K562 (cell line): ENCODE measurements around the gene EFCAB12. TPM values are rescaled to one million over a fixed set of nuclear protein-coding genes. Genes with fewer than 3 reads are reported as not detected.

ENCODE experiments used
- FOSL1 ChIP-seq: fragments of 200-800 bp; sonication (Bioruptor generic); conservative IDR thresholded peaks from 2 replicates; pipeline ENCODE4 v1.6.1; 2016; ENCODE audit warnings: missing genetic modification characterization, missing compliant biosample characterization
- NFXL1 ChIP-seq: fragments of 450-650 bp; formaldehyde crosslinking; IDR thresholded peaks from 2 replicates; pipeline ENCODE4 v1.4.0; 2021; ENCODE audit warnings: mild to moderate bottlenecking
- NR2C2 ChIP-seq, 2 experiments: fragments of 200-800 bp in 1 of 2; sonication (Bioruptor generic) in 1 of 2; sonication (generic) in 1 of 2; formaldehyde crosslinking in 1 of 2; IDR thresholded peaks; 2 replicates each; pipeline versions ENCODE4 v1.6.1 to v1.8.0; 2016 to 2022; ENCODE audit warnings: mild to moderate bottlenecking in 1 of 2, missing compliant biosample characterization in 1 of 2, missing genetic modification characterization in 1 of 2, missing genetic modification reagents in 1 of 2
- RBBP5 ChIP-seq: fragments of 200-600 bp; sonication (generic); IDR thresholded peaks from 2 replicates; pipeline ENCODE4 v1.6.1; 2012; ENCODE audit warnings: borderline replicate concordance, mild to moderate bottlenecking, low read length, control low read depth, inconsistent platforms; ENCODE audit not compliant: insufficient read depth, poor library complexity, severe bottlenecking
- TOE1 ChIP-seq, 2 experiments: fragments of 450-650 bp in 1 of 2; sonication (generic) in 1 of 2; formaldehyde crosslinking in 1 of 2; IDR thresholded peaks; 2 replicates each; pipeline versions ENCODE4 v1.7.1 to v1.8.0; 2016 to 2022; ENCODE audit warnings: borderline replicate concordance in 2 of 2, mild to moderate bottlenecking in 2 of 2, antibody characterized with exemption in 1 of 2, inconsistent platforms in 1 of 2, low read depth in 1 of 2, missing genetic modification reagents in 1 of 2, moderate library complexity in 1 of 2
- ZNF23 ChIP-seq: fragments of 250-450 bp; sonication (Bioruptor Pico); IDR thresholded peaks from 2 replicates; pipeline ENCODE4 v1.4.0; 2020; ENCODE audit warnings: mild to moderate bottlenecking
- ZNF354B ChIP-seq: fragments of 250-450 bp; sonication (Bioruptor Pico); IDR thresholded peaks from 2 replicates; pipeline ENCODE4 v1.4.0; 2020
- ZNF79 ChIP-seq: fragments of 250-450 bp; sonication (Bioruptor Pico); IDR thresholded peaks from 2 replicates; pipeline ENCODE4 v1.4.0; 2020; ENCODE audit warnings: low read depth, mild to moderate bottlenecking, moderate library complexity
- polyA plus RNA-seq, 8 experiments: library from polyadenylated mRNA; depleted of rRNA in 4 of 8; stranded (reverse) in 5 of 8; unstranded in 3 of 8; fragments of >200 nt; fragmentation: Nextera tagmentation in 2 of 8; fragmentation: Illumina TruSeq in 1 of 8; extraction: Ambion mirVana in 2 of 8; extraction: Trizol in 1 of 8; gene quantifications; 2 replicates each; pipeline versions ENCODE4 v1.2.1 to v1.2.3, GENCODE V29; 2011 to 2014; ENCODE audit warnings: inconsistent platforms in 1 of 8, missing spikeins in 1 of 8
- total RNA-seq, 7 experiments: library from RNA; depleted of rRNA in 6 of 7; stranded (reverse); fragments of >200 nt in 6 of 7; fragmentation: Illumina TruSeq in 2 of 7; extraction: Trizol in 2 of 7; gene quantifications; 2 replicates each; pipeline versions ENCODE4 v1.2.1 to v1.2.3, GENCODE V29; 2011 to 2021; ENCODE audit warnings: low replicate concordance in 1 of 7
- TF ChIP-seq, protein P1 (sequence below), 2 experiments: fragments of 450-650 bp; IDR thresholded peaks; 2 replicates each; pipeline ENCODE4 v1.6.1; 2016; ENCODE audit warnings: mild to moderate bottlenecking in 2 of 2, borderline replicate concordance in 1 of 2, low read depth in 1 of 2, moderate library complexity in 1 of 2
- TF ChIP-seq, protein P2 (sequence below): fragments of 250-450 bp; sonication (Bioruptor Pico); IDR thresholded peaks from 2 replicates; pipeline ENCODE4 v1.4.0; 2020; ENCODE audit warnings: borderline replicate concordance
- TF ChIP-seq, protein P3 (sequence below), 2 experiments: fragments of 150-350 bp in 1 of 2; IDR thresholded peaks; 2 replicates each; pipeline ENCODE4 v1.6.1; 2012 to 2016; ENCODE audit warnings: low read depth in 2 of 2, low read length in 2 of 2, mild to moderate bottlenecking in 1 of 2, moderate library complexity in 1 of 2

EFCAB12 gene
- total and polyA plus RNA-seq, 9 of the 15 experiments (the other 6 are each of a cell fraction or from before 2014, with no cell fraction given): 0.08 to 0.95 (median 0.56) TPM; not detected in 1

DNA sequence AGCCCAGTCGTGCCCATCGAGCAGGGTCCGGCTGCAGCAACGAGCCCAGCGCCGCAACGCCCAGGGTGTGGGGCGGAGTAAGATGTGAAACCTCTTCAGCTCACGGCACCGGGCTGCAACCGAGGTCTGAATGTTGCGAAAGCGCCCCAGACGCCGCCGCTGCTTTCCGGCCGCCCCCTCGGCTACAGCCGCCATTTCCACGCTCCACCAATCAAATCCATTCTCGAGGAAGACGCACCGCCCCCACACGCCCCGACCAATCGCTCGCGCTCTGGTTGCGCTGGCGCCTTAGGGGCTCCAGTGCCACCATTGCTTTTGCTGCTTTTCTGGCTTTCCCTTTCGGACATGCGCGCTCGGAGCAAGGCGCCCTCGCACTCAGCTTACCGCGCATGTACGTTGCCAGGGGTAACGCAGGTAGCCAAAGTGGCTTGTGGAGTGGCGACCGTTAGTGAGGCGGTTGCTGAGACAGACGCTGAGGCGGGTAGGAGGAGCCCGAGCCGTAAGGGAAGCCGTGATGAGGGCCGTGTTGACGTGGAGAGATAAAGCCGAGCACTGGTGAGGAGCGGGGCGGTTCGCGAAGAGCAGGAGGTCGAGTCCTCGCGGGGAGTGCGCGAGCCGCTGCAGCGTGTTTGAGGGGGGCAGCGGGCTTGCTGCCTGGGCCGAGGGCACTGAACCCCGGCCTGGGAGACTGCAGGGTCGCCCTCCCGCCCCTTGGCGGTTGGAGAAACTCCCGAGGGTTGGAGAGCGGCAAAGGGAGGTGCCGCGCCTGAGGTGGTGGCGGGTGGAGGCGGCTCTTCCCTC, 11.6 kb upstream of the EFCAB12 start, which contains the start of the genes IFT122 and MBD4 (continued):
- TF ChIP-seq, protein P1, sequence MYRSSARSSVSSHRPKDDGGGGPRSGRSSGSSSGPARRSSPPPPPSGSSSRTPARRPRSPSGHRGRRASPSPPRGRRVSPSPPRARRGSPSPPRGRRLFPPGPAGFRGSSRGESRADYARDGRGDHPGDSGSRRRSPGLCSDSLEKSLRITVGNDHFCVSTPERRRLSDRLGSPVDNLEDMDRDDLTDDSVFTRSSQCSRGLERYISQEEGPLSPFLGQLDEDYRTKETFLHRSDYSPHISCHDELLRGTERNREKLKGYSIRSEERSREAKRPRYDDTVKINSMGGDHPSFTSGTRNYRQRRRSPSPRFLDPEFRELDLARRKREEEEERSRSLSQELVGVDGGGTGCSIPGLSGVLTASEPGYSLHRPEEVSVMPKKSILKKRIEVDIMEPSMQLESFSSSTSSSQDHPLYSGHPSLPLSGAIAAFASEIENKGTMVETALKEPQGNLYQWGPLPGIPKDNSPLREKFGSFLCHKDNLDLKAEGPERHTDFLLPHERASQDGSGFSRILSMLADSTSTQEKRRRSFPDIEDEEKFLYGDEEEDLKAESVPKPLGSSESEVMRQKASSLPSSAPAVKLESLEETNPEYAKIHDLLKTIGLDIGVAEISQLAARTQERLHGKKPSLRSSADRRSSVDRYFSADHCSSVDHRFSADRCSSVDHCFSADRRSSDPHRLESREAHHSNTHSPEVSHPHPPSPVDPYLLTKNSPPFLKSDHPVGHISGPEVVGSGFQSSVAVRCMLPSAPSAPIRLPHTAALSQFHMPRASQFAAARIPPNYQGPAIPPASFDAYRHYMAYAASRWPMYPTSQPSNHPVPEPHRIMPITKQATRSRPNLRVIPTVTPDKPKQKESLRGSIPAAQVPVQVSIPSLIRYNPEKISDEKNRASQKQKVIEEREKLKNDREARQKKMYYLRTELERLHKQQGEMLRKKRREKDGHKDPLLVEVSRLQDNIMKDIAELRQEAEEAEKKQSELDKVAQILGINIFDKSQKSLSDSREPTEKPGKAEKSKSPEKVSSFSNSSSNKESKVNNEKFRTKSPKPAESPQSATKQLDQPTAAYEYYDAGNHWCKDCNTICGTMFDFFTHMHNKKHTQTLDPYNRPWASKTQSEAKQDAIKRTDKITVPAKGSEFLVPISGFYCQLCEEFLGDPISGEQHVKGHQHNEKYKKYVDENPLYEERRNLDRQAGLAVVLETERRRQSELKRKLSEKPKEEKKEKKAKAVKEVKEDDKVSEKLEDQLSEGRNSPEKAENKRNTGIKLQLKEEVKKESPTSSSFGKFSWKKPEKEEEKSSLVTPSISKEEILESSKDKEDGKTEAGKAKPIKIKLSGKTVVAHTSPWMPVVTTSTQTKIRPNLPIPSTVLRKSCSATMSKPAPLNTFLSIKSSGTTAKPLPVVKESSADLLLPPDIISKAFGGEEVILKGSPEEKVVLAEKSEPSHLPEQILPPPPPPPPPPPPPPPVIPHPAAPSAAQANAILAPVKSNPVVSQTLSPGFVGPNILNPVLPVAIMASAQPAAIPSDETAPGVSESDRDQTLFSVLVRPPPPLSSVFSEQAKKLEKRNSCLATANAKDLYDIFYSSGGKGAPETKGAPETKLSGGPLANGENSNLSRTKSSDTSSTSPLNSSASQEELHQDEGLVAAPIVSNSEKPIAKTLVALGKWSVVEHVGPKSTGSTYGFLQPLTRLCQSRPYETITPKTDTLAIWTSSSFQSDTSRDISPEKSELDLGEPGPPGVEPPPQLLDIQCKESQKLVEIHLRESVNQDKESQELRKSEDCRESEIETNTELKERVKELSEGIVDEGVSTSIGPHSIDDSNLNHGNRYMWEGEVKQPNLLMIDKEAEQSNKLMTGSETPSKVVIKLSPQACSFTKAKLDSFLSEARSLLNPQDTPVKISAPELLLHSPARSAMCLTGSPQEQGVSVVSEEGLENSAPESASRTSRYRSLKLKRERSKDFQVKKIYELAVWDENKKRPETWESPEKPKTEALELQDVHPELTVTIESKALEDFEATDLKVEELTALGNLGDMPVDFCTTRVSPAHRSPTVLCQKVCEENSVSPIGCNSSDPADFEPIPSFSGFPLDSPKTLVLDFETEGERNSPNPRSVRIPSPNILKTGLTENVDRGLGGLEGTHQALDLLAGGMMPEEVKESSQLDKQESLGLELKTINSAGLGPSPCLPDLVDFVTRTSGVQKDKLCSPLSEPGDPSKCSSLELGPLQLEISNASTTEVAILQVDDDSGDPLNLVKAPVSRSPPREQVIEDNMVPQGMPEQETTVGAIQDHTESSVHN (IDR thresholded peaks at IDR 0.05; ENCODE audit: borderline replicate concordance in 1 of 2, low read depth in 1 of 2): no peak
- TF ChIP-seq, protein P2, sequence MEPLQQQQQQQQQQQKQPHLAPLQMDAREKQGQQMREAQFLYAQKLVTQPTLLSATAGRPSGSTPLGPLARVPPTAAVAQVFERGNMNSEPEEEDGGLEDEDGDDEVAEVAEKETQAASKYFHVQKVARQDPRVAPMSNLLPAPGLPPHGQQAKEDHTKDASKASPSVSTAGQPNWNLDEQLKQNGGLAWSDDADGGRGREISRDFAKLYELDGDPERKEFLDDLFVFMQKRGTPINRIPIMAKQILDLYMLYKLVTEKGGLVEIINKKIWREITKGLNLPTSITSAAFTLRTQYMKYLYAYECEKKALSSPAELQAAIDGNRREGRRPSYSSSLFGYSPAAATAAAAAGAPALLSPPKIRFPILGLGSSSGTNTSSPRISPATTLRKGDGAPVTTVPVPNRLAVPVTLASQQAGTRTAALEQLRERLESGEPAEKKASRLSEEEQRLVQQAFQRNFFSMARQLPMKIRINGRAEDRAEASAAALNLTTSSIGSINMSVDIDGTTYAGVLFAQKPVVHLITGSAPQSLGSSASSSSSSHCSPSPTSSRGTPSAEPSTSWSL (CRISPR knock-in tag): no peak
- no peak for TF ChIP-seq NR2C2 (CRISPR knock-in tag; IDR thresholded peaks at IDR 0.05)
- peak; percentile 54; the same call in 1 of the 2 replicates for TF ChIP-seq NR2C2 (tag; IDR thresholded peaks at IDR 0.05)
- TF ChIP-seq TOE1 (IDR thresholded peaks at IDR 0.05; ENCODE audit: borderline replicate concordance): peak; percentile 63
- TF ChIP-seq TOE1 (CRISPR knock-in tag; IDR thresholded peaks at IDR 0.05; ENCODE audit: borderline replicate concordance, low read depth): no peak
- no peak for TF ChIP-seq ZNF23 (CRISPR knock-in tag)
- TF ChIP-seq FOSL1 (tag): no peak
- no peak for TF ChIP-seq ZNF354B (CRISPR knock-in tag)
- TF ChIP-seq NFXL1 (CRISPR knock-in tag): no peak
- no peak for TF ChIP-seq ZNF79 (CRISPR knock-in tag)
- TF ChIP-seq, protein P3, sequence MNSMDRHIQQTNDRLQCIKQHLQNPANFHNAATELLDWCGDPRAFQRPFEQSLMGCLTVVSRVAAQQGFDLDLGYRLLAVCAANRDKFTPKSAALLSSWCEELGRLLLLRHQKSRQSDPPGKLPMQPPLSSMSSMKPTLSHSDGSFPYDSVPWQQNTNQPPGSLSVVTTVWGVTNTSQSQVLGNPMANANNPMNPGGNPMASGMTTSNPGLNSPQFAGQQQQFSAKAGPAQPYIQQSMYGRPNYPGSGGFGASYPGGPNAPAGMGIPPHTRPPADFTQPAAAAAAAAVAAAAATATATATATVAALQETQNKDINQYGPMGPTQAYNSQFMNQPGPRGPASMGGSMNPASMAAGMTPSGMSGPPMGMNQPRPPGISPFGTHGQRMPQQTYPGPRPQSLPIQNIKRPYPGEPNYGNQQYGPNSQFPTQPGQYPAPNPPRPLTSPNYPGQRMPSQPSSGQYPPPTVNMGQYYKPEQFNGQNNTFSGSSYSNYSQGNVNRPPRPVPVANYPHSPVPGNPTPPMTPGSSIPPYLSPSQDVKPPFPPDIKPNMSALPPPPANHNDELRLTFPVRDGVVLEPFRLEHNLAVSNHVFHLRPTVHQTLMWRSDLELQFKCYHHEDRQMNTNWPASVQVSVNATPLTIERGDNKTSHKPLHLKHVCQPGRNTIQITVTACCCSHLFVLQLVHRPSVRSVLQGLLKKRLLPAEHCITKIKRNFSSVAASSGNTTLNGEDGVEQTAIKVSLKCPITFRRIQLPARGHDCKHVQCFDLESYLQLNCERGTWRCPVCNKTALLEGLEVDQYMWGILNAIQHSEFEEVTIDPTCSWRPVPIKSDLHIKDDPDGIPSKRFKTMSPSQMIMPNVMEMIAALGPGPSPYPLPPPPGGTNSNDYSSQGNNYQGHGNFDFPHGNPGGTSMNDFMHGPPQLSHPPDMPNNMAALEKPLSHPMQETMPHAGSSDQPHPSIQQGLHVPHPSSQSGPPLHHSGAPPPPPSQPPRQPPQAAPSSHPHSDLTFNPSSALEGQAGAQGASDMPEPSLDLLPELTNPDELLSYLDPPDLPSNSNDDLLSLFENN (IDR thresholded peaks at IDR 0.05; ENCODE audit: low read depth in 2 of 2, low read length in 2 of 2): no peak
- TF ChIP-seq RBBP5: peak; percentile 36
